ENCODE measurements around the gene ADAMTSL2.

Gene ADAMTSL2

DNA sequence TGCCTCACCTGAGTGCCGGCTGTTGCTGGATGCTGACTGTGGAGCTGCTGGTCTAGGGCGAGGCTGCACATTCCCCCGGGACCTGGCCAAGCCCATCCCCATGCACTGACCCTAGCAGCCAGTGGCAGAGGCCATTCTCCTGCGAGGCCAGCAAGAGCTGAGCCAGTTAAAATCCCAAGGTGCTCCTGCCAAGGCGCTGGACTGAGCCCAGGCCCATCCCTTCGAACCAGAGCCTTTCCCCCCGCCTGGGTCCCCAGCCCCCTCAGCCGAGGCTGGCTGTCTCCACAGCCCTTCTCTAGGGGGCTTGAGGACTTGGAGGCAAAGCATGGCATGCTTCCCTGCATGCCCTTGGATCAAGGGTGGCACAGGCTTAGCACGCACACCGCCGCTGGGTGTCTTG is 1.6 kb downstream of the ADAMTSL2 start:
- DNase-seq: no peak

DNA sequence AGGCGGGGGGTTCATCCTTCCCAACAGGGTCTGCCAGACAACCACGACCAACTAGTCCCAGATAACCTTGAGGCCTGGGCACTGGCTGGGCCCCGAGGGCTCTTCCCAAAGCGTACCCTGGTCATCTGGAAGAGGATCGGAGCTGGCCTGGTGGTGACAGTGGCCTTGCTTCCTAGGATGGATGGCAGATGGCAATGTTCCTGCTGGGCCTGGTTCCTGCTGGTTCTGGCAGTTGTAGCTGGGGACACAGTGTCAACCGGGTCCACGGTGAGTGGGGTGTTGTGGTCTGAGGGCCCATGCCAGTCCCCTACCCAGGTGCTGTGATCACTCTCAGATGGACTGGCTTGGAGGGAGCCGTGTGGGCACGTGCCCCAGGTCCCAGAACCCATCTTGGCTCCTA is 2.0 kb downstream of the ADAMTSL2 start:
- no peak for DNase-seq

DNA sequence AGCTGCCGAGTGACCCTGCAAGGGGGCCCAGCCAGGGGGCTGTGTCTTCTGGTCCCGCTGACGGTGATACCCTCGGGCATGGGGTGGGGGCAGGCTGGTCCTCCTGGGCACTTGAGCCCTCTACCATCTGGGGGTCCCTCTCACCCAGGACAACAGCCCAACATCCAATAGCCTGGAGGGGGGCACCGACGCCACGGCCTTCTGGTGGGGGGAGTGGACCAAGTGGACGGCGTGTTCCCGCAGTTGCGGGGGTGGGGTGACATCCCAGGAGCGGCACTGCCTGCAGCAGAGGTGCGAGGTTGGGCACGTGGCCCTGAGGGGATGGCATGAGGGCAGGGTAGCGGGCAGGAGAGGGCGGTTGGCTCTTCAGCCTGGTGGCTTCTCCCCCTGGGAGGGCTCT is 2.8 kb downstream of the ADAMTSL2 start:
- no peak for DNase-seq

DNA sequence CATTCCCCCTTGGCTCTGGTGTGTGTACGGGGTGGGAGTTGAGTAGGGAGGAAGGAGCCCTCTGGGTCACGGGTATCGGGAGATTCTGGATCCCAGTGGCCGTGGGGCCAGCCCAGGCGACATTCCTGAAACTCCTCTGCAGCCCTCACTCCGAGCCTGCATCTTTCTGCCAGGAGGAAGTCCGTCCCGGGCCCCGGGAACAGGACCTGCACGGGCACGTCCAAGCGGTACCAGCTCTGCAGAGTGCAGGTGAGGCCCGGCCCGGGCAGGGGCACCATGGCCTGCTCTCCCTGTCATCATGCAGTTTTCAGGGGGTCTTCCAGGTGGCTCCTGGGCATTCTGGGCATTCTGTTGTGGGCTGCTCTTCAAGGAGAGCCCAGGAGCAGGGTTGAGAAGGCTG is 3.7 kb downstream of the ADAMTSL2 start:
- DNase-seq: no peak

DNA sequence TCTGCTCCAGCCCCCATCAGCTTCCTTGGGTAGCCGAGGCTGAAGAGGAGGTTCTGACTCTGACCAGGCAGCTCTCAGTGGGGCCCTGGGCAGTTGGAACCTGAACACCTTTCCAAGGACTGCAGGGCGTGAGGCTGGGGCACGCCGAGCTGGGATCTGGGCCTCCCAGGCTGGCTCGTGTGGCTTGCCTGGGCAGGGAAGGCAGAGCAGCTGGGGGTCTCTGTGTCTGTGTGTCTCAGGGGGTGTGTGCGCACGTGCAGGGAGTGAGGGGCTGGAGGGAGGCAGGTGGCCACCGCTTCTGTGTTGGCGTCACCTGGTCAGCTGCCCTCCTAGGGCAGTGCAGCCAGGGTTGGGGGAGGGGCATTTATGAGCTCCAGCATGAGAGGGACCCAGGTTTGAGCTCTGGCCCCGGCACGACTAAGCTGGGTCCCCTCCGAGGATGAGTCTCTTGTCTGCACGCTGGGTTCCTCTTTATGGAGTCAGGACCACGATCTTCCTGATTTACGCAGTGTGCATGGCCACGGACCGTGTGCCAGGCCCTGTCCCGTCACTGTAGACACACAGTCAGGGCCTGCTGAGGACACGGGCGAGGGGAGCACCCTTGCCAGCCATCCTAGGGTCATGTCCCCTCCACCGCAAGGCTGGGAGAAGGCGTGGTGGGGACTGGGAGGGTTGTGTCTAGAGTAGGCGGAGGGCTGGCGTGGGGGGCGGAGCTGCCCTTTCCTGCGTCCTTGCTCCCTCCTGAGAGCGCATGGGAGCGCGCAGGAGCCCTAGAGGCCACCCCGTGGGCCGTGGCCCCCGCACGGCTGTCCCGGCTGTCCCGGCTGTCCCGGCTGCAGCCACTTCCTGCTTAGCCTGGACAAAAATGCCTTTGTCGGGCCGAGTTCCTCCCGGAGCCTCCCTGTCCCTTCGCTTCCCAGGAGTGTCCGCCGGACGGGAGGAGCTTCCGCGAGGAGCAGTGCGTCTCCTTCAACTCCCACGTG is 4.6 kb downstream of the ADAMTSL2 start:
- no peak for DNase-seq

DNA sequence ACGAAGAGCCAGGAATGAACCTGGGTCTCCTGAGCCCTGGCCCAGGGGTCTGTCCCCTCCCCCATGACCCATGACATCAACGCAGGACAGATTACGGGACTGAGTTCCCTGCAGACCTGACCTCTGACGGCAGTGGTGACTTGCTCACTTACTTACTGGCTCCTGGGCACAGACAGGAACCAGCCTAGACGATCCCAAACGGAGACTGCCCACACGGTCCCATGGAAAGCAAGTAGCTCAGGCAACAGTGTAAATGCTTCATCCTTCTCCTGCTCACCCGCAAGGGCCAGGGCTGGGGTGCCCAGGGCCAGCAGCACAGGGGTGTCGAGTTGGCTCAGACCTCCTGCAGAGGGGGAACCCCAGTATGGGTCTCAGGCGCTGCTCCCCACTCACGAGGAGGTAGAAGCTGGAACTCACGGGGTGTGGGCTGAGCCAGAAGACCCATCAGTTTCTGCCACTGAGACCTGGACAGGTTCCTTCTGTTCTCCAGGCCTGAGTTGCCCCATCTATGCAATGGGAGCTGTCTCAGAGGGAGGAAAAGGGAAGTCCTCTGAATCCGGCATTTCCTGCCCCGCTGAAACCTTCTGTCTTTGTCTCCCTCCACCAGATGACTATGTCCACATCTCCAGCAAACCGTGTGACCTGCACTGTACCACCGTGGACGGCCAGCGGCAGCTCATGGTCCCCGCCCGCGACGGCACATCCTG is 5.6 kb downstream of the ADAMTSL2 start:
- no peak for DNase-seq

DNA sequence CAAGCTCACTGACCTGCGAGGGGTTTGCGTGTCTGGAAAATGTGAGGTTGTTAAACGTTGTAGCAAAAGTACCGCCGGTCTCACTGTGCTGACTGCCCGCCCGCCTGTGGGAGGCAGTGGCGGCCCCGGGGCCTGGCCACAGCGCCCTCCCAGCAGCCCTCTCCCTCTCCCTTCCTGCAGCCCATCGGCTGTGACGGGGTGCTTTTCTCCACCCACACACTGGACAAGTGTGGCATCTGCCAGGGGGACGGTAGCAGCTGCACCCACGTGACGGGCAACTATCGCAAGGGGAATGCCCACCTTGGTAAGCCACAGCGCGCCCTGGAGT is 6.2 kb downstream of the ADAMTSL2 start:
- no peak for DNase-seq

DNA sequence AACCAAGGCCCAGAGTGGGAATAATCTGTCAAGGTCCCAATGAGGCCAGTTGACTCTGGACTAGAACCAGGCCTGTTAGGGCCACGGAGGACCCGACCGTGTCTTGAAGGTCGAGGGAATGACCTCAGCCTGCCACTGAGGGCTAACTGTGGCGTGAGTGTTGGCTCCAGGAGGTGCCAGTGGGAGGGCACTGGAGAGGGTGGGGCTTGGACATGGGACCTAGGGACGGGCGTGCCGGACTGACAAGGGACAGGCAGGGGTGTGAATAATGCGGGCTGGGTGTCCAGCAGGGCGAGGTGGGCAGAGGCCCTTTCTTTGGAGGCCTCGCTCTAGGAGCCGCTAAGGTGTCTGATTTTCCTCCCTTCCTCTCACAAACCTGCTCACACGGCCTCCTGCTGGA is 7.5 kb downstream of the ADAMTSL2 start:
- DNase-seq: no peak

DNA sequence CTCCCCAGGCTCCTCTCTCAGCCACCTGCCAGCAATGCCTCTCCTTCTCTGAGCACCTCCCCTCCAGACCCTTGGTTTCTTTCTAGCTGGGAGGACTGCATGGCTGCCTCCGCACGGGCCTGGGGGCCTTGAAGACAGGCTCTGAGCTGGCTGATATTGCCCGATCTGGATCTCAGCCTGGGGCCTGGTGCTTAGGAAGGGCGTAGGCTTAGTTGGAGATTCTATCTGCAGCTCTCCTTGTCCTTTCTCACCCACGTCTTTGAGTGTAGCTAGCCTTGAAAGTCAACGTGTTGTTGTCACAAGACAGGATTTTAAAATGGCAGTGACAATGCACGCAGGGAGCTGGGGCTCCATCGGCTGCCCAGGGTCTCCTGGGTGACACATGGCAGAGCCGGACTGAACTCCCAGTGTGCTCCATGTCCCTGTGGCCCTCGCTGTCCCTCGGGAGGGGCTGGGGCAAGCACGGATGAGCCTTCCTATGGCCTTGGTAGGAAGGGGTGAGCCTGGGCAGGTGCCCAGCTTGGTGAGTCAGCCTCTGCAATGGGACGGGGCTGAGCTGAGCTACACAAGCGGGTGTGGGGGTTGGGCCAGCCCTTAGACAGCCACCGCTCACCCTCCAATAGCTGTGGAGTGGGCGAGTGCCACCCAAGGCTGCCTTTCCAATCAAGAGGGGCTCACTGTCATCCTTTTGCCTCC is 9.4 kb downstream of the ADAMTSL2 start:
- no peak for DNase-seq

DNA sequence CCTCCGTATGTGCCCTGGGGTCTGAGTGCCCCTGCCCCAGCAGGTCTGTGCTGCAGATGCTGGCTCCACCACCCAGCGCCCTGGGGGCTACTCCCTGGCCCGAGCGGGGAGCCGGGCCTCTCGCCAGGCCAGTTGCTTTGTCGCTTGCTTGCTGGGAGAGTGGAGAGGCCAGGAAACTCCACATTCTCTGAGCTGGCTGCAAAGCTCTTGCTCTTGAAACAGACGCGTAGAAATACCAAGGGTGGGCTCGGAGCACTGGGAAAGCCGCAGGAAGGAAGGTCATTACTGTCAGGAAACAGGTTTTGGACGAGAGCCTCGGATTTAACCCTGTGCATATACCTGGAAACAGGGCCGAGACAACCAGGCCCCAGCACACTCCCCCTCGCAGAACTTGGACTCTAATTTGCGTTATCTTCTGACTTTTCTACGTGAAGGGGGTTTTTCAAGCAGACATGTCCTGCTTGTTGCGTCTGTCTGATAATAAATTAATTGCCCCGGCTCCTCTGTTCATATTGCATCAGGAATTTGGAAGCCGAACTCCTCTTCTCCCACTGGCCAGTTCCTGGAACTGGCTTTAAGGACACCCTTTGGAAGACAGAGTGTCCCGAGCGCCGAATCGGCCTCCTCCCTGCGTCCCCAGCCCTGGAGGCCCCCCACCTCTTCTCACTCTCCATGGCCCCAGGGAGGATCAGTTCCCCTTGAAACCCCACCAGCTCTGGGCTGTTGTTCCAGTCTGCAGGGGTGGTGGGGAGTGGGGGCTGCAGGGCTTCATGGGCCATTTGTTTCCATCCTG is 11.2 kb downstream of the ADAMTSL2 start:
- no peak for DNase-seq

DNA sequence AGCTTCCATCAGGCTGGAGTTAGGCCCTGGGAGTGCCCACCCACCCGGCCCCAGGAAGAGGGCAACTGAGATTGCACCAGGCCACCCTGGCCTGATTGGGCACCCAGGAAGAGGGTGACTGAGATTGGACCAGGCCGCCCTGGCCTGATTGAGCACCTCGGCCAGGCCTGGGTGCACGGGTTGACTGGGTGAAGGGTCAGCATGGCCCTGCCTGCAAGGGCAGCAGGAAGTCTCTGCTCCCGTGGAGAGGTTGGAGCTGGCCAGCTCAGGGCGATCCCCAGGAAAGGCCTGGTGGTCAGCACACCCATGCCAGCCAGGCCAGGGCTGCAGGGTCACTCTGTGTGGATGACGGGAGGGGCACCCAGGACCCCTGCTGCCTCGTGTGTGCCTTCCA is 11.8 kb downstream of the ADAMTSL2 start:
- DNase-seq: no peak

DNA sequence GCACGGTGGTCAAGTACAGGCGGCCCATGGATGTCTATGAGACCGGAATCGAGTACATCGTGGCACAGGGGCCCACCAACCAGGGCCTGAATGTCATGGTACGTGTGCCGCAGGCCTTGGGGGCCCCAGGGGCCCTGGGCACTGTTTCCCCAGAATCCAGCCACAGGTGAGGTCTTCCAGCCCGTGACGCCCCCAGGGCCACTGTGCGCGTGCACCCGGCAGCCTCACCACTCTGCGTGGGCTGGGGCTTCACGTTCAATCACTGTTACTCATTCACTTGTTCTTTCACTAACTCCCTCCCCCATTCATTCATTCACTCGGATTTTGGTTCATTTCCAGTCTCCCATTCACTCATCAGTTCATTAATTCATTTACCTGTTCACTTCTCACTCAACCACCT is 12.6 kb downstream of the ADAMTSL2 start:
- DNase-seq: no peak

DNA sequence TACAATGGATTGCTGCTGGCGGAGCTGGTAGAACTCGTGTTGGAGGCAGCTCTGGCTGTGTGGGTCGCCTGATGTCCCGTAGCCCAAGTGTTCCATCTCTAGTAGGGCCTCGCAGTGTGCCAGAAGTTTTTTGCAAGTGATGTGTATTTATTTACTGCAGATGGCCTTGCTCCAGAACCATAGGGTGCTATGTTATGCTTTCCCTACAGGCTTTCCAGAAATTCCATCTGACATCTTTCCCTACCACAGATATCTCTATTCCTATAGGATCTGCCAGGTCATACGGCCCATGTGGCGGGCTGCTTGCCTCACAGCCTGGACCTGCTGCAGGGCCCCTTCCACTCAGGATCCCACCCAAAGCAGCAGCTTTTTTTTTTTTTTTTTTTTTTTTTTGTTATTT is 16.9 kb downstream of the ADAMTSL2 start:
- DNase-seq: no peak

DNA sequence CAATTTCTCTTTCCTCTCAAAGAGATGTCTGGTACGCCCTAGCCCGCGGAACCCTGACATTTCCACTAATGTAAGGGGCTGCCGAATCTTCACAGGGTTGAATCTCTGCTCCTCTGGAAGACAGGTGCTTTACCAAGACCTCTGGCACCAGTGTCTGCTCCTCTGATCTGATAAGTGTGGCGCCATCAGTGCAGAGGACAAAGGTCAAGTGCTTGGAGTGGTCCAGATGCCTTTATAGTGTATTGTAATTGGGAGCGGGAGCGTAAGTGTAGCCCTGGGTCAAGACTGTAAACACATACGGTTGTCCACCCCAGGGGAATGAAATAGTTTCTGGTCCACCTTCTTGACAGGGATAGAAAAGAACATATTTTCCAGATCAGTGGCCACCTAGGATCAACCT is 17.7 kb downstream of the ADAMTSL2 start:
- no peak for DNase-seq

DNA sequence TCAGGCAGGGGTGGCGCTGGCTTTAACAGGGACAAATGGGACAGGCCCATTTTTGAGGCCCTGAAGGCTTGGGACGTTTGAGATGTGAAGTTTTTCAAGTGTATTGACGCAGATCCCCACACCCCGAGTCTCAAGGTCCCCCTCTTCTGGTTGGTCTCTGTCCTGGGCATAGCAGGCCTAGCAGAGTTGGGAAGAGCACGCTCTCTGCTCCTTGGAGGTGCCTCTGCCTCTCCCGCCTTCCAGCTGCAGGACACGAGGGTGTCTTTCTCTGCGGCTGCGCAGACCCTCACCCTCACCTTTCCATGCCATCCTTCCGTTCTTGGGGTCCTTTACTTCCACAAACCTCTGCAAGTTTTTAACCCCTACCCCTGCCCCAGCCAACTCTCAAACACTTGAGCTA is 18.6 kb downstream of the ADAMTSL2 start:
- no peak for DNase-seq

DNA sequence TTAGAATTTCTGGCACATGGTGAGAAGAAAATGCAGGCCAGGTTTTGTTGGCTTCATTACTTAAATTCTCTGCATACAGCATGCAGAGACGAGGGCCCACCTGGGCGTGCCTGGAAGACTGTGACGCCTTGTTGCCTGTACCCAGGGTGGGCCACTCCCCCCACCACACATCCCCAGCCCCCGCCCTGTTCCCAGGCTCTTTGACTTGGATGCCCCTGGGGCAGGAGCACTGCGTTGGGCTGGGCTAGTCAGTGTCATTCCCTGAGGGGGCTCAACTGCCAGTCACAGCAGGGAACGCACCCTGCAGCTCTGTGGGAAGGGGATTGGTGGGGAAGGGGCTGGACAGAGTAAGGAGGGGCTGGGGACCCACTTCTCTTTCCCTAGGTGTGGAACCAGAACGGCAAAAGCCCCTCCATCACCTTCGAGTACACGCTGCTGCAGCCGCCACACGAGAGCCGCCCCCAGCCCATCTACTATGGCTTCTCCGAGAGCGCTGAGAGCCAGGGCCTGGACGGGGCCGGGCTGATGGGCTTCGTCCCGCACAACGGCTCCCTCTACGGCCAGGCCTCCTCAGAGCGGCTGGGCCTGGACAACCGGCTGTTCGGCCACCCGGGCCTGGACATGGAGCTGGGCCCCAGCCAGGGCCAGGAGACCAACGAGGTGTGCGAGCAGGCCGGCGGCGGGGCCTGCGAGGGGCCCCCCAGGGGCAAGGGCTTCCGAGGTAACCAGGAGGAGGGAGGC is 19.6 kb downstream of the ADAMTSL2 start:
- no peak for DNase-seq

DNA sequence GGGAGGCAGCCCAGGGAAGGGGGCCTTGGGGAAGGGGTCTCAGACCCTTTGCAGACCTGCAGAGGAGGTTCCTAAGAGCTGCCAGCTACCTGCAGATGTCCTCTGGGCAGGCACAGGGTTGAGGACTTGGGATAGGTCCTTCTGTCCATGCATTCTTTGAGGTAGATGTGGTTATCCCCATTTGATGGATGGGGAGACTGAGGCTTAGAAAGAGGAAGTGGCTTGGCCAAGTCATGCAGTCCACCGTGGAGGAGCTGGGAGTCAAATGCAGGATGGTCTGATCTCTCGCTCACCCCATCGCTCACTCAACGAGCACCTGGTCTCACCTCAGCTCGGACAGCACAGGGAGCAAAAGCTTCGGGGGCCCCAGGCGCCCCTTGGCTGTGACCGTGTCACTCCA is 20.2 kb downstream of the ADAMTSL2 start:
- DNase-seq: no peak

DNA sequence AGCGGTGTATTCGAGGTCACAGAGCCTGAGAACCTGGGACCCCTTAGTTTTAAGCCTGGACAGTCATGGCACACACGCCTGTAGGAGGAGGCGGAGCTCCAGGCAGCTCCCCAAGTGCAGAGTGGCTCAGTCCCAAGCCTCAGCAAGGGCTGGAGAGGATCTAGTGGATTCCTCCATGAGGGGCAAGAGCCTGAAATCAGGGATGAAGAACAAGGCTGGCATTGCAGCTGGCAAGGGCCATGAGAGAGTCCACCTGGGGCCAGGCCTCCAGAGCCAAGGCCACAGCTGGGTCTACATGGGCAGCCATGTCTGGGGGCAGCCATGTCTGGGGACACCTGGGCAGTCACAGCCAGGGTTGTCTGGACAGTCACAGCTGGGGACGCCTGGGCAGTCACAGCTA is 21.9 kb downstream of the ADAMTSL2 start:
- DNase-seq: no peak

DNA sequence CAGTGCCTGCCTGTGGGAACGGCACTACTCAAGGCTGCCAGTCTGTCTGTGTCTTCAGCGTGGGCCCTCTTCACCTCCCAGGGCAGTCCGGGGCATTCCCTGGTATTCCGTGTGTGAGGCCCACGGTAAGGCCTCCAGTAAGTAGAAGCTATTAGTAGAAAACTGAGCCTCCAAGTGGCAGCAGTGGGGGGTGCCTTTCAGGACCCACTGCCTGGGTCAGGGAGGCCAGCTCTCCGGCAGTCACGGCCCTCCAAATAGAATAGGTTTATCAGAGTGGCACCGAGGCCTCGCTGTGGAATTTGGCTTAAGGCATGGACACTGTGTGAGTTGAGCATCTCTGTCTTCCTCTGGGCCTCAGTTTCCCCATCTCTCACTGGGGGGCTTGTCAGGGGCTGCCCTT is 23.1 kb downstream of the ADAMTSL2 start:
- DNase-seq: no peak

DNA sequence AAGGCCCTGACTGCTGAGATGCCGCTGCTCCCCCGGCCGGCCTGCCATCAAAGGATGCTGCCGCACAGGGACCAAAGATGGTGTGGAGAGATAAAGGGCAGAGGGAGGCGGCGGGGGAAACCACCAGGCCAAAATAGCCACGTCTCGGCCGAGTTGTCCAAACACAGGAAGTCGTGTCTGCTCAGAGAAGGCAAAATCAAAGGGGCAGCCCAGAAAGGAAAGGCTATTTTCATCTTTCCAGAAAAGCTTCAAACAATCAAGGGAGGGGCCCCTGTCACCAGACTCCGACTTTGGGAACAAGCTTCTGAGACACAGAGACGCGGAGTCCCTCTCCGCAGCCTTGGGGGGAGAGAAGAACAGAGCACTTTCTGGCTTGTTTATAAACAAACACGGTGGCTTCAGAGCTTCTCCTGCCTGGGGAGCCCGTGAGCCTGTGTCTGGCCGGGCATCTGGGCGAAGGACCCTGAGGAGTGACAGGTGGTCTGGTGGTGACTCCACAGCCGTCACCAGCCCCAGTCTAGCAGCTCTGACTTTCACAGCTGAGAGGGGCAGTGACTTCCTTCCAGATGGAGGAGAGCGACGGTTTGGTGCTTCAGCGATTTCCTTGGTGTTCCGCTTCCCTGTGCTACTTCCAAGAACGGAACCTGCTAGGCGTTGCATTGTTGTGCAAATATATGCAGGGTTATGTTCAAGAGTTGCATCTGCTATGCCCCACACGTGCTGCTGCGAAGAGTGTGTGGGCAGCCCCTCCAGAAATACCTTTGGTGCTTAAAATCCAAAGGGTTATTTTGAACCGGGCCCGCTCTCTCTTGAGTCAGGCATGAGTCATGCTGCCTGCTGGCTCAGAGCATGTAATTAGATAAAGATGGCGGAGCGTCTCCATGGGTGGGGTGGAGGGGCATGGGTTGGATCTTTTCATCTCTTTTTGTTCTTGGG is 24.0 kb downstream of the ADAMTSL2 start:
- no peak for DNase-seq

DNA sequence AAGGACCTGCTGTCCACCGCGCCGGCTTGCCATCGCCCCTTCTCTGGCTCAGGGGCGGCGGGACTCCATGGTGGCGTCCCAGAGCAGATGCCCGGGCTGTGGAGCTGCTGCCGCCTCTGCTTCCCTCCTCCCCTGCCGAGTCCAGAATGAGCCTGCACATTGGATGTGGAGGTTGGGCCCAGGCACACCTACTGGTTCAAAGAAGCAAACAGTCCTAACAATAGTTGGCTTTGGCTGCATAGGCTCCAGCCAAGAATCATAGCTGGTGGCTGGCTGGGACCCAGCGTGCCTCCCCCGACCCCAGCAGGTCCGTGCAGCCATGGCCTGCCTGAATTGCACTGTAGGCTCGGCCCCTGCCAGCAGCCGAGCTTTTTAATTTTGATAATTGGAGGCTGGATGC is 25.8 kb downstream of the ADAMTSL2 start:
- DNase-seq: no peak
